Measurements from ENCODE around the gene PPP1R13L.

GRCh38 chr19:45356760-45357444 is 48.0 kb downstream of the PPP1R13L start:
- no peak for TF ChIP-seq ZNF398 (tag by site-specific recombination; IDR thresholded peaks at IDR 0.05)
- no peak for TF ChIP-seq ZNF221 (tag by site-specific recombination; IDR thresholded peaks at IDR 0.05; ENCODE audit: borderline replicate concordance)
- TF ChIP-seq SP2 (tag by site-specific recombination; IDR thresholded peaks at IDR 0.05): no peak
- no peak for TF ChIP-seq ZNF776 (tag by site-specific recombination; IDR thresholded peaks at IDR 0.05; ENCODE audit: borderline replicate concordance)
- TF ChIP-seq CTCF (tag by site-specific recombination; IDR thresholded peaks at IDR 0.05): no peak
- no peak for TF ChIP-seq WT1 (tag by site-specific recombination; IDR thresholded peaks at IDR 0.05)
- no peak for TF ChIP-seq ZNF785 (tag by site-specific recombination; IDR thresholded peaks at IDR 0.05)
- TF ChIP-seq ZNF677 (tag by site-specific recombination; IDR thresholded peaks at IDR 0.05): no peak

All from HEK293 (cell line).